Measurements from ENCODE around the gene UBR1.

- TF ChIP-seq CTCF (conservative IDR thresholded peaks at IDR 0.05 in 1 of 2, IDR thresholded peaks at IDR 0.05 in 1 of 2; ENCODE audit: low read depth in 1 of 2, low read length in 2 of 2), result no peak
- TF ChIP-seq EZH2 (IDR thresholded peaks at IDR 0.05; ENCODE audit: low read length, missing control alignments), result no peak
These were observed 29.5 kb upstream of the UBR1 start for GRCh38 chr15:43135351-43135750.
